COR-L47 (cell line): Measurements from ENCODE around the gene CPA4.
"Not testable (repeated sequence)": the region's sequence is repeated elsewhere in the genome, so short reads cannot be mapped to it uniquely, and the experiment has no call there.

Source experiments
- DNase-seq: peaks from one replicate; lab custom pipeline; 2025; lab: John Stamatoyannopoulos, UW

Gene CPA4

GRCh38 chr7:130301501-130302020, 8.6 kb downstream of the CPA4 start:
- no peak for DNase-seq

- no peak for DNase-seq
Observed at GRCh38 chr7:130302649-130303048, 9.7 kb downstream of the CPA4 start.

DNA sequence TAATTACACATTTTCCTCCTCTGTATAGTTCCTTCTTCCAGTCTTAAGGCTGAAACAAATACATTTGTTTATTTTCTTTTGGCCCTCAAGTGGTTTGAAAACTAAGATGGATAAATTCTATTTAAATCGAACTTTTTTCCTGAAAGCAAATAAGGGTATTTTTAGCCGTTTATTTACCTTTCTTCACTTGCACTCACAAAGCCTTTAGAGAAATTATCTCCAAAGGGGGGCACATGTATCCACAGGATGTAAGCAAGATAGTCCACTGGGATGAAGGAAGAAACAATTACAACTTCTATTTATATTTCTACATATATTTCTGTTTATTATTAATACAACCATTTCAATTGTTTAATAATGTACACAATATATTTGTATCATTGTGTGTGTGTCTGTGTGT, 10.2 kb downstream of the CPA4 start:
- DNase-seq = peak; percentile 18

DNA sequence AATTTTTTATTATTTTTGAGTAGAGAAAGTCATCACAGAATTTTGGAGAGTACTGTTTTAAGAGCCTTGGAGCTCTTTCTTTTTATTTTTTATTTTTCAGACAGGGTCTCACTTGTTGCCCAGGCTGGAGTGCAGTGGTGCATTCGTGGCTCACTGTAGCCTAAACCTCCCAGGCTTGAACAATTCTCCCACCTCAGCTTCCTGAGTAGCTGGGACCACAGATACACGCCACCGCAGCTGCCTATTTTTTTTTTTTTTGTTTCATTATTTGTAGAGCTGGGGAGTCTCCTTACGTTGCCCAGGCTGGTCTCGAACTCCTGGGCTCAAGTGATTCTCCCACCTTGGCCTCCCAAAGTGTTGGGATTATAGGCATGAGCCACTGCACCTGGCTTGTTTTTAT, 10.6 kb downstream of the CPA4 start:
- DNase-seq = no peak

DNA sequence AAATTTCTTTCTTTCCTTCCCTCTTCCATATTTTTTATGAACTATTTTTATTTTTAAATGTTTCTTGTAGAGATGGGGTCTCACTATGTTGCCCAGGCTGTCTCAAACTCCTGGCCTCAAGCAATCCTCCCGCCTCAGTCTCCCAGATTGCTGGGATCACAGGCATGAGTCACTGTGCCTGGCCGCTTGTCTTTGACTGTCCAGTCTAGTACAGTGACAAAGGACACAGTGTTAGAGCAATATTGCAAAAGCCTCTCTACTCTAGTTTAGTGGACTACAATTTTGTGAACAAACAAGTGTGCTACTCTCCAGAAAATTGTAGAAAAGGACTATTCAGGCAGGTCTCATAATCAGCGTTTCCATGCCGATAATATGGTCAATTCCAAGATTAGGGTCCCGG, 11.0 kb downstream of the CPA4 start:
- DNase-seq = no peak

DNA sequence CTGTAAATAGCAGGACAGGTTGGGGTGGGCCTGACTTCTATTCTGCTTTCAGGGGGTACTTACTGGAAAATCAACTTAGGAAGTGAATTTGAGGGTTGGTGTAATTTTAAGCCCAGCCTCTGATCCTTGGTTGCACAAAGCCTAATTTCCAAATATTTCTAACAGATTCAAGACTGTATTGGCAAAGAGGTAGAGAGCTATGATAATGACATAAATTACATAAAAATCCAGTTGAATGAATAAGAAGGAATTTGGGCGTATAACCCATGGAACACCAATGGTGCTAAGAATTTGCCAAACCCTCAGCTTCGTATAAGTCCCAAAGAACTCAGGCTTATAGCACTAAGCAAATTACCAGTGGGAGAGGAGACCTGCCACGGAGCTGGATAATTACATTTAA, 11.9 kb downstream of the CPA4 start:
- DNase-seq = no peak

GRCh38 chr7:130305433-130306042, 12.6 kb downstream of the CPA4 start:
- DNase-seq = no peak

GRCh38 chr7:130309986-130310385, 17.0 kb downstream of the CPA4 start:
- DNase-seq = no peak

DNA sequence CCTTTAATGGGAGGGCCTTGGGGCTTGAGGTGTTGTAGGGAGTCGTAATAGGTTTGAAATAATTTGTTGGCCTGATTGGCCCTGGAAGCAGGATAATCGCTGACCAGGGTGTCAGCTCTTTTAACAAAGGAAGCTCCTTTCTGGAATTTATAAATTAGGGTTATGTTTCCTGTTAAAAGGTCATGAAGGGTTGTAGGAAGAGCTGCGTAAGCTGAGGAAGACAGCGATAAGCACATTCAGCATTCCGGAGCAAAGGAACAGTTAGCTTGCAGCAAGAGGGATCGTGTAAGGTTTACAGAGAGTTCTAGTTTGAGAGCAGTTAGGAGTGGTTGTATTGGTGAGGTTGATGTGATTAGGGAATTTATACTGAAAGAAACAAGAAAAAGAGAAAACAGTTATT, 21.3 kb downstream of the CPA4 start:
- no peak for DNase-seq

- DNase-seq = no peak
Observed at GRCh38 chr7:130319541-130319940, 26.6 kb downstream of the CPA4 start.

DNA sequence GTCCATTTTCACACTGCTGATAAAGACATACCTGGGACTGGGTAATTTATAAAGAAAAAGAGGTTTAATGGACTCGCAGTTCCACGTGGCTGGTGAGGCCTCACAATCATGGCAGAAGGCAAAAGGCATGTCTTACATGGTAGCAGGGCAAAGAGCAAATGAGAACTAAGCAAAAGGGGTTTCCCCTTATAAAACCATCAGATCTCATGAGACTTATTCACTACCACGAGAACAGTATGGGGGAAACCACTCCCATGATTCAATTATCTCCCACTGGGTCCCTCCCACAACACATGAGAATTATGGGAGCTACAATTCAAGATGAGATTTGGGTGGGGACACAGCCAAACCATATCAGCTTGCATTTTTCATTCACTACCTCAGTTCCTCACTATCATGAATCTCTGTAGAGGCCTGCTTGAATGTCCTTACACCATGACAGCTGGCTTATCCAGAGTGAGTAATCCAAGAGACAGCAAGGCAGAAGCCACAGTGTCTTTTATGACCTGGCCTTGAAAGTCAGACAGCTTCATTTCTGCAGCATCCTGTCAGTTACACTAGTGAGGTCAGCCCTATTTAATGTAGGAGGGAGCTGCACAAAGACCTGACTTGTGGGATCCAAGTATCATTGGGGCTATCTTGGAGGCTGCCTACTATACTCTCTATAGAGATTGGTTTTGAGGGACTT, 28.7 kb downstream of the CPA4 start:
- DNase-seq = not testable (repeated sequence)

GRCh38 chr7:130322615-130323014, 29.7 kb downstream of the CPA4 start:
- peak; percentile 62 for DNase-seq

DNA sequence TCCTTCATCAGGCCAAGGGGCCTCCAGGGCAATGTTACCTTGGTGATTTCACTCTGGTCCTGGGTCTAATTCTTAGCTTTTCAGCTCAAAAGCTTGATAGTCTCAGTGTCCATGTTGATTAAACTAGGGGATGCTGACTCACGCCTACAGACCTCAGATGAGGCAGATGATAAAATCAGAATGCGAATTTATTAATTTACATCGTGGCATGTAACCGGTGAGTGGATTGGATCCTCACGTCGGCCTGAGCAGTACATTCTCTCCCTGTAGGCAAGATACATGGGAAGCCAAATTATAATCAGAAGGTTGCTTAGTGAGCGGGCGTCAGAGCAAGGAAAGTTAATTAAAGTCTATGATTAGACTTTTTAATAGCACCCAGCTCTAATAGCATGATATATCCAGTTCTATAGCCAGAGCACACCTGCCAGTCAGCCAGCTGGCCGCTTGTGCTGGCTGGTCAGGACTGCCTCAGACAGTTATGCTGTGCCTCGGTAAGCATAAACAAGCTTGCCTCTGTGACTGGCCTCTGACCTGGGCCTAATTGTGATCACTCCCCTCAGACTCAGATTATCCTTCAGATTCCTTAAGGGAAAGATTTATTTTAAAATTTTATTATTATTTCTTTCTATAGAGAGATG, 31.5 kb downstream of the CPA4 start:
- no peak for DNase-seq

DNA sequence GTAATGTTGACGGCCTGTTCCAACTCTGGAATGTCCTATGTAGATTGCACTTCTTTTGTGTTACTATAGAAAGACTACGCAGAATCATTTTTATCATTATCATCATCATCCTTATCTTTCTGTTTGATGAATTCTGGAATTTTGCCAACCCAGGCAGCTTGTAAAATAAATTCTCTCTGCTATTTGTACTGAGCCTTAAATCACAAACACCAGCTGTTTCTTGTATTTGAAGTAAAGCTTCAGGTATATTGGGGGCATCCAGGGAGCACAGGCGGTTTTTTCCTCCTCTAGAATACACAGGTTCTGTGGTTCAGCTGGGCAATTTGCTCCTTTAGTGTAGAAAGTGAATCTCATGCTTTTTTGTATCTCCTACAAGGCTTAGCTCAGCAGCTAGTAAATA, 36.7 kb downstream of the CPA4 start:
- peak; percentile 28 for DNase-seq

GRCh38 chr7:130332259-130333053, 39.5 kb downstream of the CPA4 start:
- no peak for DNase-seq

GRCh38 chr7:130333832-130334231, 40.9 kb downstream of the CPA4 start:
- no peak for DNase-seq

DNA sequence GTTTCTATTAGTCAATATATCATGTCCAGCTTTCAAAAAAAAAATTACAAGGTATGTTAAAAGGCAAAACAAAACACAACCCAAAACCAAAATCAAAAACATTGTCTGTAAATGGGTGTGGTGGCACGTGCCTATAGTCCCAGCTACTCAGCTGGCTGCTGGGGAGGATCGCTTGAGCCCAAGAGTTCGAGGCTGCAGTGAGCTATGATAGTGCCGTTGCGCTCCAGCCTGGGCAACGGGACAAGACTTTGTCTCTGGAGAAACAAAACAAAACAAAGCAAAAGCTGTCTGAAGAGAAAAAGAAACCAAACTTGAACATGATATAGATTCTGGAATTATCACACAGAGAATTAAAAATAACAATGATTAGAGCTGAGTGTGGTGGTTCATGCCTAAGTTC, 41.3 kb downstream of the CPA4 start:
- no peak for DNase-seq

DNA sequence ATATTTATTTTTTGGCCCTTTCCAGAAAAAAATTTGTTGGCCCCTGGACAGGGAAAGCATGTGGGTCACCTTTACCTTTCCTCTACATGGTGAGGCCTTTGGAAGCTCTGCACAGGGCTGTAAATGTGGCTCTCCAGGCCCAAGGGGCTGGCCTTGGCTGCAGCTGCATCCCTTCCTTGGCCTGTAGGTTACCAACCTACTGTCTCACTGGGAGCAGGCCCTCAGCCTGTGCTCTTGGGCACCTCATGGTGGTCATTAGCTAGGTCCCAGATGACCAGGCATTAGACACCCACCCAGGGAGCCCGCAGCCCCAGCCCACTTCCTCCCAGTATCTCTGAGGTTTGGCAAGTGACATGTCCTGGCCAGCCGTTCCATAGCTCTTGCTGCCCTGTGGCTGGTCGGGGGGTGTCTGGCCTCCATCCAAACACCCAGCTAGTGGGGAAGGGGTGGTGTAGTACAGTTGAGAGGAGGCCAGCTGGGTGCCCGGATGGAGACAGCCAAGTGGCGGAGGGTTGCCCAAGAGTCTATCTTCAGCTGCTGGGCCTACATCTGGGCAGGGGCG, 44.5 kb downstream of the CPA4 start:
- DNase-seq = no peak

GRCh38 chr7:130338233-130338632, 45.3 kb downstream of the CPA4 start:
- no peak for DNase-seq

GRCh38 chr7:130341882-130342281, 48.9 kb downstream of the CPA4 start:
- DNase-seq = no peak

DNA sequence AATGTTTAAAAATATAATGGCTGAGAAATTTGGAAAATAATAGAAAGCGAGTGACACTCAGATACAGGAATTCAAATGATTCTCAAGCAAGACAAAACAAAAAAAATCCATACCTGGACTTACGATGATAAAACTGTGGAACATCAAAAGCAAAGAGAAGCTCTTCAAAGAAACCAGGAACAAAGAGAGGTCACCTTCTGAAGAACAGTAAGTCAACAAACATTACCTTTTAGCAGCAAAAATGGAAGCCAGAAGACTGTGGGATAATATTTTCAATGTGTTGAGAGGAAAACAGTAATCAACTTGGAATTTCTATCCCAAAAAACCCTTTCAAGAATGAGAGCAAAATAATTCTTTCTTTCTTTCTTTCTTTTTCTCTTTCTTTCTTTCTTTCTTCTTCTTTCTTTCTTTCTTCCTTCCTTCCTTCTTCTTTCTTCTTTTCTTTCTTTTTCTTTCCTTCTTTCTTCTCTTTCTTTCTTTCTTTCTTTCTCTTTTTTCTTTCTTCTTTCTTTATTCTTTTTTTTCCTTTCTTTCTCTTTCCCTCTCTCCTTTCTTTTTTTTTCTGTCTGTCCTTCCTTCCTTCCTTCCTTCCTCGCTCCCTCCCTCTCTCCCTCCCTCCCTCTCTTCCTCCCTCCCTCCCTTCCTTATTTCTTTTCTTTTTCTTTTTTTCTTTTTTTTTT, 49.9 kb downstream of the CPA4 start:
- DNase-seq = no peak
